ENCODE measurements around the gene S100A2.

S100A2 gene

GRCh38 chr1:153535242-153536011 is 30.2 kb downstream of the S100A2 start, which contains the start of gene S100A6:
S100A6 (minus strand) TSS chr1:153535991; CDS start chr1:153535339, 652 bp downstream.
- H3K27ac ChIP-seq (ENCODE audit: low read length, poor library complexity, severe bottlenecking), result peak within 1 kb of the TSS; percentile 98
- H2BK5ac ChIP-seq (ENCODE audit: low read depth, low read length, poor library complexity, severe bottlenecking), result peak within 1 kb of the TSS; percentile 26
- peak within 1 kb of the TSS; percentile 62 for H2BK120ac ChIP-seq (ENCODE audit: low read depth, low read length)
- H3K9me3 ChIP-seq (ENCODE audit: control insufficient read depth, low read length), result no peaks in the 10 kb centered on the region
- H3K79me1 ChIP-seq (replicated peaks; ENCODE audit: low read length, poor library complexity, severe bottlenecking), result peaks cover 2% of the 10 kb centered on the region
- no peak within 1 kb of the TSS for H2AFZ ChIP-seq (ENCODE audit: low read depth, low read length)
- peaks cover 47% of the 10 kb centered on the region for H3K4me1 ChIP-seq (ENCODE audit: control insufficient read depth, insufficient read depth, low read depth, low read length)
- peaks cover 8 to 13% of the 10 kb centered on the region in 2 experiments for H3K36me3 ChIP-seq (ENCODE audit: control insufficient read depth in 1 of 2, insufficient read depth in 2 of 2, low read depth in 1 of 2, low read length in 2 of 2)
- H2AK5ac ChIP-seq (ENCODE audit: low read length, severe bottlenecking), result peak within 1 kb of the TSS; percentile 94
- peak within 1 kb of the TSS; percentile 98 for H3K9ac ChIP-seq (ENCODE audit: low read length)
- H4K8ac ChIP-seq (ENCODE audit: low read length), result peak within 1 kb of the TSS; percentile 97
- H2BK12ac ChIP-seq (ENCODE audit: low read length in 2 of 2), result peak within 1 kb of the TSS; percentile 59 to 86
- no peaks in the 10 kb centered on the region for H3K27me3 ChIP-seq (ENCODE audit: control insufficient read depth in 1 of 2, insufficient read depth in 1 of 2, low read length in 2 of 2)
- H3K4me3 ChIP-seq (ENCODE audit: insufficient read depth in 1 of 2, low read depth in 1 of 2, low read length in 2 of 2), result peak within 1 kb of the TSS; percentile 68 to 97
- H3K23ac ChIP-seq (ENCODE audit: low read length in 2 of 2), result peak within 1 kb of the TSS; percentile 10 to 37
- H3K14ac ChIP-seq (ENCODE audit: low read length in 2 of 2), result peak within 1 kb of the TSS in 1 of 2 experiments; percentile 2
- DNase-seq, result peak; percentile 34
- WGBS, result 70% methylated on average over 15 of the region's 18 CpGs
- H4K91ac ChIP-seq (ENCODE audit: low read length), result peak within 1 kb of the TSS; percentile 91
- peak within 1 kb of the TSS; percentile 80 for H2BK15ac ChIP-seq (ENCODE audit: low read depth, poor library complexity, severe bottlenecking)
- H3K4ac ChIP-seq (ENCODE audit: low read depth in 1 of 2, low read length in 2 of 2), result peak within 1 kb of the TSS; percentile 77 to 82
- peak within 1 kb of the TSS; percentile 85 to 96 for H3K18ac ChIP-seq (ENCODE audit: low read depth in 1 of 2, low read length in 2 of 2)
- peak within 1 kb of the TSS; percentile 60 for H3K4me2 ChIP-seq (ENCODE audit: low read length, poor library complexity, severe bottlenecking)

GRCh38 chr1:153534925-153535241 is 30.8 kb downstream of the S100A2 start:
- Histone ChIP-seq H2BK12ac (ENCODE audit: low read length in 2 of 2) (peak overlapping the region; percentile 26 to 86), H3K4ac (ENCODE audit: low read depth in 1 of 2, low read length in 2 of 2) (peak overlapping the region; percentile 10 to 82)
- no peak for DNase-seq

GRCh38 chr1:153534226-153534924 is 31.3 kb downstream of the S100A2 start:
- 65% methylated on average over 7 of the region's 7 CpGs for WGBS

More at GRCh38 chr1:153534925-153535241, 30.8 kb downstream of the S100A2 start:
- H2AK5ac ChIP-seq (ENCODE audit: low read length, severe bottlenecking), result peak overlapping the region; percentile 78
- H3K23ac ChIP-seq (ENCODE audit: low read length in 2 of 2), result peak overlapping the region in 1 of 2 experiments; percentile 37
- H3K27me3 ChIP-seq (ENCODE audit: control insufficient read depth in 1 of 2, insufficient read depth in 1 of 2, low read length in 2 of 2), result no peaks in the 10 kb centered on the region
- H2BK5ac ChIP-seq (ENCODE audit: low read depth, low read length, poor library complexity, severe bottlenecking), result peak overlapping the region; percentile 26
- peaks cover 42% of the 10 kb centered on the region for H3K4me1 ChIP-seq (ENCODE audit: control insufficient read depth, insufficient read depth, low read depth, low read length)
- peak overlapping the region; percentile 26 for H2BK15ac ChIP-seq (ENCODE audit: low read depth, poor library complexity, severe bottlenecking)
- peaks cover 8 to 13% of the 10 kb centered on the region in 2 experiments for H3K36me3 ChIP-seq (ENCODE audit: control insufficient read depth in 1 of 2, insufficient read depth in 2 of 2, low read depth in 1 of 2, low read length in 2 of 2)
- peak overlapping the region; percentile 62 for H2BK120ac ChIP-seq (ENCODE audit: low read depth, low read length)
- peak overlapping the region; percentile 68 to 97 for H3K4me3 ChIP-seq (ENCODE audit: insufficient read depth in 1 of 2, low read depth in 1 of 2, low read length in 2 of 2)
- peak overlapping the region; percentile 50 for H4K8ac ChIP-seq (ENCODE audit: low read length)
- no peaks in the 10 kb centered on the region for H3K9me3 ChIP-seq (ENCODE audit: control insufficient read depth, low read length)
- no peak overlapping the region for H2AFZ ChIP-seq (ENCODE audit: low read depth, low read length)
- H4K91ac ChIP-seq (ENCODE audit: low read length), result peak overlapping the region; percentile 91
- H3K14ac ChIP-seq (ENCODE audit: low read length in 2 of 2), result no peak overlapping the region
- peak overlapping the region; percentile 98 for H3K27ac ChIP-seq (ENCODE audit: low read length, poor library complexity, severe bottlenecking)
- 80% methylated on average over 3 of the region's 3 CpGs for WGBS
- H3K4me2 ChIP-seq (ENCODE audit: low read length, poor library complexity, severe bottlenecking), result peak overlapping the region; percentile 60
- H3K79me1 ChIP-seq (replicated peaks; ENCODE audit: low read length, poor library complexity, severe bottlenecking), result peaks cover 2% of the 10 kb centered on the region
- peak overlapping the region; percentile 98 for H3K9ac ChIP-seq (ENCODE audit: low read length)
- peak overlapping the region; percentile 44 to 73 for H3K18ac ChIP-seq (ENCODE audit: low read depth in 1 of 2, low read length in 2 of 2)

More at GRCh38 chr1:153534226-153534924, 31.3 kb downstream of the S100A2 start:
- Histone ChIP-seq H2BK12ac (ENCODE audit: low read length in 2 of 2) (peak overlapping the region; percentile 63 to 94), H3K4me1 (ENCODE audit: control insufficient read depth, insufficient read depth, low read depth, low read length) (peaks cover 36% of the 10 kb centered on the region), H3K27ac (ENCODE audit: low read length, poor library complexity, severe bottlenecking) (peak overlapping the region; percentile 98), H2BK5ac (ENCODE audit: low read depth, low read length, poor library complexity, severe bottlenecking) (peak overlapping the region; percentile 66), H2AFZ (ENCODE audit: low read depth, low read length) (no peak overlapping the region), H3K36me3 (ENCODE audit: control insufficient read depth in 1 of 2, insufficient read depth in 2 of 2, low read depth in 1 of 2, low read length in 2 of 2) (peaks cover 8 to 13% of the 10 kb centered on the region in 2 experiments), H2BK15ac (ENCODE audit: low read depth, poor library complexity, severe bottlenecking) (peak overlapping the region; percentile 26), H3K4me3 (ENCODE audit: insufficient read depth in 1 of 2, low read depth in 1 of 2, low read length in 2 of 2) (peak overlapping the region; percentile 68 to 97), H2AK5ac (ENCODE audit: low read length, severe bottlenecking) (peak overlapping the region; percentile 98), H3K79me1 (replicated peaks; ENCODE audit: low read length, poor library complexity, severe bottlenecking) (peaks cover 2% of the 10 kb centered on the region), H3K18ac (ENCODE audit: low read depth in 1 of 2, low read length in 2 of 2) (peak overlapping the region; percentile 81 to 82), H3K4me2 (ENCODE audit: low read length, poor library complexity, severe bottlenecking) (peak overlapping the region; percentile 77), H3K4ac (ENCODE audit: low read depth in 1 of 2, low read length in 2 of 2) (peak overlapping the region; percentile 48 to 65), H2BK120ac (ENCODE audit: low read depth, low read length) (peak overlapping the region; percentile 62), H4K91ac (ENCODE audit: low read length) (peak overlapping the region; percentile 92), H3K9me3 (ENCODE audit: control insufficient read depth, low read length) (no peaks in the 10 kb centered on the region), H3K27me3 (ENCODE audit: control insufficient read depth in 1 of 2, insufficient read depth in 1 of 2, low read length in 2 of 2) (no peaks in the 10 kb centered on the region), H3K14ac (ENCODE audit: low read length in 2 of 2) (peak overlapping the region in 1 of 2 experiments; percentile 26), H4K8ac (ENCODE audit: low read length) (peak overlapping the region; percentile 59), H3K23ac (ENCODE audit: low read length in 2 of 2) (peak overlapping the region in 1 of 2 experiments; percentile 37), H3K9ac (ENCODE audit: low read length) (peak overlapping the region; percentile 98)
- peak; percentile 46 for DNase-seq
